ENCODE results near the gene C11orf54. TPM values are rescaled to one million over a fixed set of nuclear protein-coding genes. Genes with fewer than 3 reads are reported as not detected.

C11orf54 gene
- total RNA-seq, 1 donor from 2014 or later = 33.2 TPM

DNA sequence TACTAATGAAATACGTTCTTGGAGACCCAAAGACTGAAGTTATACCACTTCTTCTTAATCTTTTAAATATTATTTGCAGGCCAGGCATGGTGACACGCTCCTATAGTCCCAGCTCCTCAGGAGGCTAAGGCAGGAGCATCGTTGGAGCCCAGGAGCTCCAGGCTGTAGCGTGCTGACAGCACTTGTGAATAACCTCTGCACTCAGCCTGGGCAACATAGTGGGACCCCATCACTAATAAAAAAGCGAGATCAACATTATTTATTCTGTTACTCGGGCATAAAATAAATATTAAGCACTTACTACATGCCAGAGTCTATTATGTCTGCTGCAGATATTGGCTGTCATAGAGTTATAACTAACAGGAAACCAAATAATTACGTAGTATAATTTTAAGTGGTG lies 41.9 kb downstream of the C11orf54 start:
- no peaks in the 10 kb centered on the region for H3K27me3 ChIP-seq (ENCODE audit: control insufficient read depth, insufficient read depth, low read length)
- H3K4me3 ChIP-seq (ENCODE audit: low read depth, low read length) = peak overlapping the region; percentile 87
- DNase-seq (ENCODE audit: low read depth) = no peak
- TF ChIP-seq, protein P1, sequence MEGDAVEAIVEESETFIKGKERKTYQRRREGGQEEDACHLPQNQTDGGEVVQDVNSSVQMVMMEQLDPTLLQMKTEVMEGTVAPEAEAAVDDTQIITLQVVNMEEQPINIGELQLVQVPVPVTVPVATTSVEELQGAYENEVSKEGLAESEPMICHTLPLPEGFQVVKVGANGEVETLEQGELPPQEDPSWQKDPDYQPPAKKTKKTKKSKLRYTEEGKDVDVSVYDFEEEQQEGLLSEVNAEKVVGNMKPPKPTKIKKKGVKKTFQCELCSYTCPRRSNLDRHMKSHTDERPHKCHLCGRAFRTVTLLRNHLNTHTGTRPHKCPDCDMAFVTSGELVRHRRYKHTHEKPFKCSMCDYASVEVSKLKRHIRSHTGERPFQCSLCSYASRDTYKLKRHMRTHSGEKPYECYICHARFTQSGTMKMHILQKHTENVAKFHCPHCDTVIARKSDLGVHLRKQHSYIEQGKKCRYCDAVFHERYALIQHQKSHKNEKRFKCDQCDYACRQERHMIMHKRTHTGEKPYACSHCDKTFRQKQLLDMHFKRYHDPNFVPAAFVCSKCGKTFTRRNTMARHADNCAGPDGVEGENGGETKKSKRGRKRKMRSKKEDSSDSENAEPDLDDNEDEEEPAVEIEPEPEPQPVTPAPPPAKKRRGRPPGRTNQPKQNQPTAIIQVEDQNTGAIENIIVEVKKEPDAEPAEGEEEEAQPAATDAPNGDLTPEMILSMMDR (IDR thresholded peaks at IDR 0.05; ENCODE audit: insufficient read depth, low read length, poor library complexity, severe bottlenecking) = no peak
- no peaks in the 10 kb centered on the region for H3K36me3 ChIP-seq (ENCODE audit: control insufficient read depth, insufficient read depth, low read length)

- H3K27me3 ChIP-seq (ENCODE audit: control insufficient read depth, insufficient read depth, low read length) = no peaks in the 10 kb centered on the region
- TF ChIP-seq, protein P1 (IDR thresholded peaks at IDR 0.05; ENCODE audit: insufficient read depth, low read length, poor library complexity, severe bottlenecking) = no peak
- no peak for DNase-seq (ENCODE audit: low read depth)
- H3K4me3 ChIP-seq (ENCODE audit: low read depth, low read length) = peak overlapping the region; percentile 87
- H3K36me3 ChIP-seq (ENCODE audit: control insufficient read depth, insufficient read depth, low read length) = no peaks in the 10 kb centered on the region
Observed at GRCh38 chr11:93783765-93784144, 42.3 kb downstream of the C11orf54 start.

- Histone ChIP-seq H3K36me3 (ENCODE audit: control insufficient read depth, insufficient read depth, low read length) (no peaks in the 10 kb centered on the region), H3K4me3 (ENCODE audit: low read depth, low read length) (peak within 1 kb of the TSS; percentile 87), H3K27me3 (ENCODE audit: control insufficient read depth, insufficient read depth, low read length) (no peaks in the 10 kb centered on the region)
- peak; percentile 83 for DNase-seq (ENCODE audit: low read depth)
- TF ChIP-seq, protein P1 (IDR thresholded peaks at IDR 0.05; ENCODE audit: insufficient read depth, low read length, poor library complexity, severe bottlenecking) = peak; percentile 47
Observed at GRCh38 chr11:93784145-93784934, 42.9 kb downstream of the C11orf54 start, which contains the start of gene MED17. TSS of gene MED17 (plus strand) at chr11:93784282. CDS start at chr11:93784514, 232 bp downstream.

DNA sequence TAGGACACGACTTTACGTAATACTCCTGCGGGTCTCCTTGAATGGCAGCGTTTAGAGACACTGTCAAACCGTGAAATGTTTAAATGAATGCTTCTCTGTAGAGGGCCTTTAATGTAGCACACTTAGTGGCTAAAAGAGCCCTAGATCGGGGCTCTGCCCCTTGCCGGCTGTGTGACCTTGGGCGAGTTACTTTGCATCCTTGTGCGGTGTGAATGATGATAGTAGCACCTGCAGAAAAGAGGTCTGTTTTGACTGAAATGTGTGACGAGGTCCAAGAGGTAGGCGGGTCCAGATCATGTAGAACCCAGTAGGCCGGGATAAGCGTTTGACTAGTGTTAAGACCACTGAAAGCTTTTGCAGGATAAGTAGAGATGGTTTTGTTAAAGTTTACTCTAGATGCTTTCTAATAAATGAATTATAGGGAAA lies 43.5 kb downstream of the C11orf54 start:
- Histone ChIP-seq H3K4me3 (ENCODE audit: low read depth, low read length) (peak overlapping the region; percentile 87), H3K36me3 (ENCODE audit: control insufficient read depth, insufficient read depth, low read length) (no peaks in the 10 kb centered on the region), H3K27me3 (ENCODE audit: control insufficient read depth, insufficient read depth, low read length) (no peaks in the 10 kb centered on the region)
- no peak for DNase-seq (ENCODE audit: low read depth)
- TF ChIP-seq, protein P1 (IDR thresholded peaks at IDR 0.05; ENCODE audit: insufficient read depth, low read length, poor library complexity, severe bottlenecking) = no peak

GRCh38 chr11:93791493-93791892 lies 50.0 kb downstream of the C11orf54 start:
- Histone ChIP-seq H3K27me3 (ENCODE audit: control insufficient read depth, insufficient read depth, low read length) (no peaks in the 10 kb centered on the region), H3K36me3 (ENCODE audit: control insufficient read depth, insufficient read depth, low read length) (peaks cover 3% of the 10 kb centered on the region)
- TF ChIP-seq, protein P1 (IDR thresholded peaks at IDR 0.05; ENCODE audit: insufficient read depth, low read length, poor library complexity, severe bottlenecking) = no peak

More at GRCh38 chr11:93791493-93791892, 50.0 kb downstream of the C11orf54 start:
- H3K4me3 ChIP-seq (ENCODE audit: low read depth, low read length) = no peak overlapping the region
- DNase-seq (ENCODE audit: low read depth) = no peak

All from kidney epithelial cell (primary cell).